LNCAP (cell line): Measurements from ENCODE around the gene FHIT.

Experiments
- CTCF ChIP-seq: fragments of 450-650 bp; IDR thresholded peaks from 2 replicates; pipeline ENCODE4 v1.5.1; 2017; ENCODE audit warnings: mild to moderate bottlenecking

FHIT gene

GRCh38 chr3:61081554-61081953 is 169.7 kb downstream of the FHIT start:
- TF ChIP-seq CTCF, result no peak

- TF ChIP-seq CTCF, result no peak
Observed at GRCh38 chr3:61080737-61081445, 170.4 kb downstream of the FHIT start.

GRCh38 chr3:61078048-61078752 is 173.1 kb downstream of the FHIT start:
- no peak for TF ChIP-seq CTCF

- TF ChIP-seq CTCF, result no peak
Observed at GRCh38 chr3:61077551-61077950, 173.7 kb downstream of the FHIT start.

- no peak for TF ChIP-seq CTCF
Observed at GRCh38 chr3:61074783-61075182, 176.5 kb downstream of the FHIT start.

- TF ChIP-seq CTCF, result no peak
Observed at GRCh38 chr3:61073566-61074165, 177.6 kb downstream of the FHIT start.

- TF ChIP-seq CTCF, result no peak
Observed at GRCh38 chr3:61068084-61068483, 183.2 kb downstream of the FHIT start.
